Astrocyte (in vitro differentiated cells and primary cell): Measurements from ENCODE around the gene KEAP1. TPM values are rescaled to one million over a fixed set of nuclear protein-coding genes. Genes with fewer than 3 reads are reported as not detected.
A peak's percentile ranks its signal among the peaks of the same experiment; 100 is the strongest.

Experiments
- DNase-seq: peaks from one replicate; pipeline ENCODE4 v3.0.0-alpha.2; 2010; ENCODE audit warnings: low read depth
- FAIRE-seq: peaks from 2 replicates; lab custom pipeline; 2011; peaks lifted over from hg19 to GRCh38; lab: Jason Lieb, UNC
- H2AFZ ChIP-seq: 2 replicates; pipeline ENCODE4 v1.6.0; 2012; ENCODE audit warnings: low read depth, low read length, inconsistent platforms
- H3K27ac ChIP-seq: 2 replicates; pipeline ENCODE4 v1.5.1; 2011; ENCODE audit warnings: low read depth, low read length, inconsistent platforms
- H3K27me3 ChIP-seq: 2 replicates; pipeline ENCODE4 v1.6.0; 2011; ENCODE audit warnings: low read length, inconsistent platforms; ENCODE audit not compliant: insufficient read depth
- H3K36me3 ChIP-seq: 2 replicates; pipeline ENCODE4 v1.5.1; 2011; ENCODE audit warnings: low read length, inconsistent platforms; ENCODE audit not compliant: insufficient read depth
- H3K4me1 ChIP-seq: 2 replicates; pipeline ENCODE4 v1.5.1; 2011; ENCODE audit warnings: low read length, inconsistent platforms; ENCODE audit not compliant: insufficient read depth
- H3K4me2 ChIP-seq: 2 replicates; pipeline ENCODE4 v1.6.0; 2012; ENCODE audit warnings: low read length, inconsistent platforms
- H3K4me3 ChIP-seq: 2 replicates; pipeline ENCODE4 v1.5.1; 2011; ENCODE audit warnings: low read depth, mild to moderate bottlenecking, low read length, inconsistent platforms; ENCODE audit not compliant: insufficient read depth
- H3K79me2 ChIP-seq: 2 replicates; pipeline ENCODE4 v1.6.0; 2012; ENCODE audit warnings: mild to moderate bottlenecking, low read length, inconsistent platforms; ENCODE audit not compliant: insufficient read depth
- H3K9ac ChIP-seq: 2 replicates; pipeline ENCODE4 v1.6.0; 2012; ENCODE audit warnings: mild to moderate bottlenecking, low read length, inconsistent platforms
- H3K9me3 ChIP-seq: 2 replicates; pipeline ENCODE4 v1.5.1; 2012; ENCODE audit warnings: low read depth, mild to moderate bottlenecking, low read length, inconsistent platforms; ENCODE audit not compliant: insufficient read depth
- H4K20me1 ChIP-seq: 2 replicates; pipeline ENCODE4 v1.6.0; 2012; ENCODE audit warnings: low read length, inconsistent platforms; ENCODE audit not compliant: insufficient read depth
- H3K27ac Mint-ChIP-seq: one replicate; pipeline ENCODE4 v1.8.0; 2021; ENCODE audit warnings: mild to moderate bottlenecking, mixed read lengths; ENCODE audit not compliant: unreplicated experiment
- H3K27me3 Mint-ChIP-seq: one replicate; pipeline ENCODE4 v1.8.0; 2021; ENCODE audit warnings: low read depth, mixed read lengths; ENCODE audit not compliant: unreplicated experiment
- H3K36me3 Mint-ChIP-seq: one replicate; pipeline ENCODE4 v1.8.0; 2021; ENCODE audit warnings: low read depth, mixed read lengths; ENCODE audit not compliant: unreplicated experiment
- H3K4me1 Mint-ChIP-seq: one replicate; pipeline ENCODE4 v1.8.0; 2021; ENCODE audit warnings: low read depth, mixed read lengths; ENCODE audit not compliant: unreplicated experiment
- H3K4me3 Mint-ChIP-seq: one replicate; pipeline ENCODE4 v1.8.0; 2021; ENCODE audit warnings: mild to moderate bottlenecking, moderate library complexity, mixed read lengths; ENCODE audit not compliant: unreplicated experiment
- H3K9me3 Mint-ChIP-seq: one replicate; pipeline ENCODE4 v1.8.0; 2021; ENCODE audit warnings: mild to moderate bottlenecking, mixed read lengths; ENCODE audit not compliant: unreplicated experiment
- CTCF ChIP-seq: IDR thresholded peaks from 2 replicates; pipeline ENCODE4 v1.5.1; 2011; ENCODE audit warnings: low read depth, mild to moderate bottlenecking, inconsistent platforms, low read length, moderate library complexity; ENCODE audit not compliant: insufficient read depth
- EZH2 ChIP-seq: IDR thresholded peaks from 2 replicates; pipeline ENCODE4 v1.6.1; 2012; ENCODE audit warnings: mild to moderate bottlenecking, low read length, inconsistent platforms; ENCODE audit not compliant: insufficient read depth
- total RNA-seq: library from RNA; stranded (reverse); gene quantifications from 2 replicates; pipeline ENCODE4 v1.2.1, GENCODE V29; 2021

KEAP1 gene
- total RNA-seq, 1 donor from 2014 or later: 43.6 TPM

- FAIRE-seq (no peak), DNase-seq (no peak)
- TF ChIP-seq EZH2: no peak
- no peak for TF ChIP-seq CTCF
- no peaks in the 10 kb centered on the region for H3K9me3 ChIP-seq
- H3K27ac ChIP-seq: no peak overlapping the region
- no peak overlapping the region for H3K4me3 Mint-ChIP-seq
- H4K20me1 ChIP-seq: peaks cover 36% of the 10 kb centered on the region
- peaks cover 38% of the 10 kb centered on the region for H3K79me2 ChIP-seq
- H3K4me2 ChIP-seq: no peak overlapping the region
- peaks cover 2% of the 10 kb centered on the region for H3K36me3 Mint-ChIP-seq
- H3K9ac ChIP-seq: no peak overlapping the region
- H3K27me3 ChIP-seq: no peaks in the 10 kb centered on the region
- peaks cover 18% of the 10 kb centered on the region for H3K36me3 ChIP-seq
- H3K27me3 Mint-ChIP-seq: no peaks in the 10 kb centered on the region
- no peak overlapping the region for H3K4me3 ChIP-seq
- no peaks in the 10 kb centered on the region for H3K9me3 Mint-ChIP-seq
- H3K27ac Mint-ChIP-seq: no peak overlapping the region
- H2AFZ ChIP-seq: no peak overlapping the region
- no peaks in the 10 kb centered on the region for H3K4me1 ChIP-seq
- H3K4me1 Mint-ChIP-seq: no peaks in the 10 kb centered on the region
Measured at GRCh38 chr19:10491472-10492047, 11.6 kb downstream of the KEAP1 start.

GRCh38 chr19:10486551-10486950 is 16.6 kb downstream of the KEAP1 start:
- DNase-seq (no peak), FAIRE-seq (no peak)
- H3K27ac Mint-ChIP-seq: no peak overlapping the region
- Histone ChIP-seq H3K9ac (no peak overlapping the region), H2AFZ (no peak overlapping the region), H3K9me3 (no peaks in the 10 kb centered on the region), H3K36me3 (peaks cover 17% of the 10 kb centered on the region), H3K4me1 (no peaks in the 10 kb centered on the region), H3K27ac (no peak overlapping the region), H3K27me3 (no peaks in the 10 kb centered on the region), H4K20me1 (peaks cover 28% of the 10 kb centered on the region), H3K79me2 (peaks cover 14% of the 10 kb centered on the region), H3K4me2 (no peak overlapping the region), H3K4me3 (no peak overlapping the region)
- no peaks in the 10 kb centered on the region for H3K9me3 Mint-ChIP-seq
- no peaks in the 10 kb centered on the region for H3K27me3 Mint-ChIP-seq
- no peak overlapping the region for H3K4me3 Mint-ChIP-seq
- peaks cover 2% of the 10 kb centered on the region for H3K36me3 Mint-ChIP-seq
- no peaks in the 10 kb centered on the region for H3K4me1 Mint-ChIP-seq
- TF ChIP-seq CTCF (no peak), EZH2 (no peak)

GRCh38 chr19:10478903-10479384 is 24.2 kb downstream of the KEAP1 start:
- TF ChIP-seq EZH2 (no peak), CTCF (no peak)
- Mint-ChIP-seq H3K4me1 (no peaks in the 10 kb centered on the region), H3K27ac (no peak overlapping the region), H3K36me3 (no peaks in the 10 kb centered on the region), H3K9me3 (no peaks in the 10 kb centered on the region), H3K4me3 (no peak overlapping the region), H3K27me3 (peaks cover 13% of the 10 kb centered on the region)
- FAIRE-seq (no peak), DNase-seq (peak; percentile 76)
- Histone ChIP-seq H3K27me3 (peaks cover 3% of the 10 kb centered on the region), H4K20me1 (no peaks in the 10 kb centered on the region), H2AFZ (peak overlapping the region; percentile 80), H3K4me2 (peak overlapping the region; percentile 78), H3K4me1 (peaks cover 4% of the 10 kb centered on the region), H3K9me3 (no peaks in the 10 kb centered on the region), H3K36me3 (no peaks in the 10 kb centered on the region), H3K4me3 (peak overlapping the region; percentile 34), H3K9ac (no peak overlapping the region), H3K27ac (no peak overlapping the region), H3K79me2 (no peaks in the 10 kb centered on the region)
